Hippocampal formation (tissue), 2 donors: Measurements from ENCODE around the gene PRR19.
"Not testable (repeated sequence)": the region's sequence is repeated elsewhere in the genome, so short reads cannot be mapped to it uniquely, and the experiment has no call there.

ENCODE experiments used
- DNase-seq, 2 donors: peaks; one replicate each; lab custom pipeline; 2025; lab: John Stamatoyannopoulos, UW

PRR19 gene, protein sequence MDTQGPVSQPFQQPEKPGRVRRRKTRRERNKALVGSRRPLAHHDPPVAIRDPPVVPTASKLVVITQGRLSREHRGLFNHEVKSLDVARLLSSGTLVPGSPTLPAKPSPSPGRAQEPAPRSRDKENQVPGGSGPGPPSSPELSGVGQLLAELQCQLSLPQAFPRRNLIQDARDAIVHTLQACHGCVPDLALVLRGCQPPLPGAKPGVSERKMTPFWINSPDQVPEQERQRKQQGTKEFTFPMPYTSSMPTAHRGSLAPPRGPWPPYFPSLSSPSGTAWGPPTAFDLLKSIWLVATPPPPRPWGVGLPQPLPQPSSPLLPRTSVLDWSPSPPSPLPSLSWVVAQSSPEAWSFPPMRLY

GRCh38 chr19:42301646-42302203 lies at the start of gene PRR19:
PRR19 (plus strand) TSS chr19:42302132; CDS start chr19:42309585, 7,453 bp downstream.
- DNase-seq = no peak

DNA sequence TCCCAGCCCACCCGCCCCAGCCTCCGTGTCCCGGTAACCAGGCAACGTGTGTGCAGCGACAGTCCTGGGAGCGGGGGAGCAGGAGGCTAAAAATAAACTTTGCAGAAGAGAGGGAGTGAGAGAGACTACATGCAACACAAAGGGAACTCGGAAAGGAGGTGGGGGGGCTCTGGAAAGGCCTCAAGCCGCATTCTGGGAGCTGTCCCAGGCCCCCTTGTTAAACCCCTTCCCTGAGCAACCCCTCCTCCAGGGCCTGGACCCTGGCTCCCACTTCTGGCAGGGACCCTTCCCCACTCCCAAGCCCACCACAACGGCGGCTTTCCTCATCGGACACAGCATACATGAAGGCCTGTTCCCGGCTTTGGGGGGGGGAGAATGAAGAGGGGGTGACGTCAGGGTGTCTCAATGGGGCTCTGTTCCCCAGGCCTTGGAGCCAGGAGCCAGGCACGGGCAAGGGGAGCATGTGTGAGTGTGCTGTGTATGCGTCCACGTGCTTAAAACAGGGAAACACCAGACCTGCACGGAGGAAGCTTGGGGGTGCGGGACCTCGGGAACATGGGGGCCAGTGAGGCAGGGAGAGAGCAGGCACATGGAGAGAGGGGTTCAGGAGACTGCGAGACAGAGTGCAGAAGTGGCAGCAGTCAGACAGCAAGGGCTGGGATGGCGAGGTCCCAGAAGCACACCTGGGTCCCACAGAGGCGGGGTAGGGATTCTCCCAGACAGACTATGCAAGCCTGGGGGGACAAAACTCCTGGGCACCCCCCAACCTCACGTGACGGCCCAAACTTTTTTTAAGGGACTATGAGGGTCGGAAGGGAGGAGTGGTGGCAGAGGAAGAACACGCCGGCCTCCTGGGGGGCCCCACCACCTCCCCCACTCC lies 49.3 kb upstream of the PRR19 start:
- DNase-seq = peak; percentile 83 to 92

DNA sequence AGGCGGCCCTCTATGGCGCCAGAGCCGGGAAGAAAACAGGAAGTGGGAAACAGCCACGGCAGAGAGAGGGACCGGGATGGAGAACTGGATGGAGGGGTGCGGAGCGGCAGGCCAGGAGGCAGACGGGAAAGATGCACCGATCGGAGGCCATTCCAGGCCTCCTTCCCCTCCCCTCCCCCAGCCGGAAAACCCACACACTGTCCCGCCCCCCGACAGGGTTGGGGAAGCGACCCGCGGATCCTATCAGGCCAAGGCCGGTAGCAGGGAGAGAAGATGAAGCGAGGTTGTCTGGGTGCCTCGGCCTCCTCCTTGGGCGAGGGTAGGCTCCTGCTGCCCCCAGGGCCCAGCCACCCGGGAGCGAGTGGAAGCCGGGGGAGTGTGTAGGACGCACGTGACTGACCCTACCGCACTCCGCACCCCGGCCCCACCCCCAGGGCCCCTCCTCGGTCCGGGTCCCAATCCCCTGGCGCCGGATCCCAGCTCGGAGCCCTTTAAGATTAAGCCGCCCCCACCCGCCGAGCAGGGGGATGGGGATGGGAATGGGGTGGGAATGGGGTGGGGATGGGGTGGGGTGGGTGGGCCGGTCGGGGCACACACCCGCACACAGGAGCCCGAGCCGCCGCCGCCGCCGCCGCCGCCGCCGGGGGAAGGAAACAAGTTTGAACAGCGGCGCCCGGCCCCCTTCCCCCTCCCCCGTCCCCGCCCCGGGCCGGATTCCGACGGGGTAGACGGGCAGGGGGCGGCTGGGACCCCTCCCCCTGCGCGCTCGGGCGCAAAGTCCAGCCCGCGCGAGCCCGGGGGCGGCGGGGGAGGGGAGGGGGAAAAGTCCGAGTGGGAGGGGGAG lies 48.5 kb upstream of the PRR19 start:
- DNase-seq = peak in 1 of 2 donors; percentile 73

DNA sequence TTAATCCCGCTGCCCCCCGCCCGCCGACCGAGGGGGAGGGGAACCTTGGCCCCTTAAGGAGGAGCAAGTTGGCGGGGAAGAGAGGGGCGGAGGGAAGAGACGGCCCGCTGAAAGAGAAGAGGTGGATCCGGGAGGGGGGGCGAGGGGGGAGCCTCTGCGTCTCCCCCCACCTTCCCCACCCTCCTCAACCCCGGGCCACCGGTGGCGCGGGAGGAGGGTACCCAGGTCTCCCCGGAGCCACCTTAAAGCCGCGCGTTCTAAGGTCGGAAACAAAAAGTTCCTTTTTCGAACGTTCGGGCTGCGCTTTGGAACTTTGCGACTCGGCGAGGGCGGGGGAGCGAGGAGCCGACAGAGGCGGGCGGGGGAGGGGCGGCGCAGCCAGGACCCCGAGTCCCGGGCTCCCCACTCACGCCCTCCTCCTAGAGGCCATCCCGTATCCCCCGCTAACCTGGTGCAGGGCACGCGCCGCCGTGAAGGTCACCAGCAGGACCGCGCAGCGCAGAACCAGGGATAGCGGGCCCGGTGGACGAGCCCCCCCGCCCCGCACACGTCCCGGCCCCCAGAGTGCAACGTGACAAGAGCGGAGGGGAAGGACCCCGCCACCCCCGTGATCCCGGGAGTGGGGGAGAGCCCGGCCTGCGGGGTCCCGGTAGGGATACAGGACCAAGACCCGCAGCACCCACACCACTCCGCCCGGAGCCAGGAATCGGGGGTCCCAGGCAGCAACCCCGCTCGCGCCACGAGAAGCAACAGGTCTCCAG lies 47.7 kb upstream of the PRR19 start:
- DNase-seq = peak; percentile 60 to 80

DNA sequence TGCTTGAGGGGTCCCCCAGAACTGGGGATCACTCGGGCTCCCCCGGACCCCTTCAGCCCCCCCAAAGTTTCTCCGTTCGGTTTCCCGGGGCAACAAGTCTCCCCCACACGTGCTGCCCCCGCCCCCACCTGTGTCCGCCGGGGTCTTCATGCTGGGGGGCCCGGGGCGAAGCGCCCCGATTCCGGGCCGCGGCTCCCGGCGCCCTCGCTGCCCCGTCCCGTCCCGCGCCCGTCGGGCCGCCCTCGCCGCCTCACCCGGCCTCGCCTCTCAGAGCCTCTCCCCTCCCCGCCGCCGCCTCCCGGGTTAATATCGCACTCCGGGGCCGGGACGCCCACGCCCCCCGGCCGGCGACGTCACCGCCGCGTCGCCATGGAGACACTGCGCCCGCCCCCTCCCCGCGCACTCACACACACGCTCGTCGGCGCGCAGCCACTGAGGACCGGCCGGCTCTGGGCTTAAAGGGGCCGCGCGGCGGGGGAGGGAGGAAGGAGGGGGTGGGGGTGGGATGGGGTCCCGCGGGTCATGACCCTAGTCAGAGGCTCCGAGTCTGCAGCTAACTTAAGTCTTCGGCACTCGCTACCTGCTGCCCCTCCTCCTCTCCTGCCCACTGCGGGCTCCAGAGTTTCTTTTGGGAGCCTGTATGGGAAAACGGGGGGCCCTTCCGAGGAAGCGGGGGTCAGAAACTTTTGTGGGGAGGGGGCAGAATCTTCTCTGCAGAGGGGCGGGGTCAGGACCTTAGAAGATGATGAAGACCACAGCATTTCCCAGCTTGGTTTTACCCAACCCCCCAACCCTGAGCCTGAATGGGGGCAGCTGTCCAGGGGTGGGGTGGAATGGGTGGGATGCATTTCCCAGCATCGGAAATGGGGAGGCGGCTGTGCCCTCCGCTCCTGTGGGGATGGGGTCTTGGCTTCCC lies 46.8 kb upstream of the PRR19 start, which contains the start of gene ERF:
Gene ERF, minus strand, starts transcription at position 279 of the 916 bp plus-strand sequence. Its CDS starts 129 bp downstream, at position 150.
- peak; percentile 89 to 93 for DNase-seq

GRCh38 chr19:42255766-42256745 lies 45.9 kb upstream of the PRR19 start:
- DNase-seq = peak; percentile 51 to 58

GRCh38 chr19:42257842-42258241 lies 44.1 kb upstream of the PRR19 start:
- DNase-seq = not testable (repeated sequence)

DNA sequence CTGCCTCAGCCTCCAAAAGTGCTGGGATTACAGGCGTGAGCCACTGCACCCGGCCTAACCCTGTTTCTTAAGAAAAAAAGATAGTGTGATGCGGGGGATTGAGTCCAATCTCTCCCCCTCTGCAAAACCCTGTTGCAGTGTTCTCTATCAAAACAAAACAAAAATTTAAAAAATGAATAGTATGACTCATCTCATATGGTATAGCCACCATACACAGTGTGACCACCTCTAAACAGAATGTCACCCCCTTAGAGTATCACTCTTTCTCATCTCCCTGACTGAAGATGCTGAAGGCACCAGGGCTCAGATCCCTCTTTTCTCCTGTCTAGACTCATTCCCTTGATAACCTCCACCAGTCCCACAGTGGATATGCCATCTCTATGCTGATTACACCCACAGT lies 40.2 kb upstream of the PRR19 start:
- DNase-seq = no peak

GRCh38 chr19:42266105-42266504 lies 35.8 kb upstream of the PRR19 start:
- not testable (repeated sequence) for DNase-seq

DNA sequence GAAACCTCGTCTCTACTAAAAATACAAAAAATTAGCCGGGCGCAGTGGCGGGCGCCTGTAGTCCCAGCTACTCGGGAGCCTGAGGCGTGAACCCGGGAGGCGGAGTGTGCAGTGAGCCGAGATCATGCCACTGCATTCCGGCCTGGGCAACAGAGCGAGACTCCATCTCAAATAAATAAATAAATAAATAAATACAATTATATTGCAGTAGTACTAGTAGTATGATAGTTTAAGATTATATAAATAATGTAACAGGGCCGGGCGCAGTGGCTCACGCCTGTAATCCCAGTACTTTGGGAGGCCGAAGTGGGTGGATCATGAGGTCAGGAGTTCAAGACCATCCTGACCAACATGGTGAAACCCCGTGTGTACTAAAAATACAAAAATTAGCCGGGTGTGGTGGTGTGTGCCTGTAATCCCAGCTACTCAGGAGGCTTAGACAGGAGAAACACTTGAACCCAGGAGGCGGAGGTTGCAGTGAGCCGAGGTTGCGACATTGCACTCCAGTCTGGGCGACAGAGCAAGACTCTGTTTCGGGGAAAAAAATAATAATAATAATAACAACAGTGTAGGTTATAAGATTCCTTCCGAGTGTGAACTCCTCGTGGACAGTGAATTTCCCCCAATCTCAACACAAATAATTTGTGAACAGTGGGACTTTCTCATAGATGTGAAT lies 34.9 kb upstream of the PRR19 start:
- not testable (repeated sequence) for DNase-seq

DNA sequence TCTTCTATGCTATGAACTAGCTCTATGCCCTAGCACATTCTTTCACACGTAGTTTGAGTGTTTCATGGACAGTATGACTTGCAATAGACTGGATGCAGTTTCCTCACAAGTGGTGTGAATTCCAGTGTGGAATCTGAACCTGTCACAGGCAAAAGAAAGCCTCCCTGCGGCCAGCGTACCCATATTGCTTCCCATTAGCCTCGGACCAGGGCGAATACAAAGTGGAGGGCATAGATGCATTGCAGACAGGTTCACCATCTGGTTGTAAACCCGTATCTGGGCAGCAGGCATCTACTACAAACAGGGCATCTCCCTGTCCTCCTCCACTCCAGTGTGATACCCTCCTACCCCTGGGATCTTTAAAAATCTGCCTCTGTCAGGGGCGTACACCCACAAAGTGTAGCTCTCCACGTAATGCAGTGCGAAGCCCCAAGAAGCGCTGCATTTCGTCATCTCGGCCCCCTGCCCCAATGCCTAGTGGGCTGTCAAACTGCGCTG lies 34.2 kb upstream of the PRR19 start:
- no peak for DNase-seq

DNA sequence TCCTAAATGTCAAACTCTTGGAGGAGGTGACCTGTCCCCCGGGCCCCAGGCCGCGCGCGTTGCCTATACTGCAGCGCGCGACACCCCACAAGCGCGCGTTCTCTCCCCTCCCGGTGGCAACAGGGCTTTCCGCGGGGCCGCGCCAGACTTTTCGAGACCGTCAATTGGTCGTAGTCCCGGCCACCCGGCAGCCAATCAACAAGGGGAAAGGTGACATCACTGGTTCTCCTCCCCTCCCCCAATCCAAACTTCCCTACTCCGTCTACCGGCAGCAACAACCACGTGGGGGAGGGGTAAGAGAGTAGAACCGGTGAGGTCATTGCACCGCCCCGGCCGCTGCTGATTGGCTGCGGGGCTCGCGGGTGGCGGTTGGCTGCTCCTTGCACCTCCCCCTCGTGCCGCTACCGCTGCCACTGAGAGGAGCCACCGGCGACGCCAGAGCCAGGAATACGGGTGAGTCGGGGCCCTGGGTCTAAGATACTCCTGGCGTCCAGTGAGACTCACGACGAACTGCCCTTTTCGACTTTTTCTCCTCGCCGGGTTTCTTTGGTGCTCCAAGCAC lies 33.7 kb upstream of the PRR19 start:
- DNase-seq = peak; percentile 99 to 100

DNA sequence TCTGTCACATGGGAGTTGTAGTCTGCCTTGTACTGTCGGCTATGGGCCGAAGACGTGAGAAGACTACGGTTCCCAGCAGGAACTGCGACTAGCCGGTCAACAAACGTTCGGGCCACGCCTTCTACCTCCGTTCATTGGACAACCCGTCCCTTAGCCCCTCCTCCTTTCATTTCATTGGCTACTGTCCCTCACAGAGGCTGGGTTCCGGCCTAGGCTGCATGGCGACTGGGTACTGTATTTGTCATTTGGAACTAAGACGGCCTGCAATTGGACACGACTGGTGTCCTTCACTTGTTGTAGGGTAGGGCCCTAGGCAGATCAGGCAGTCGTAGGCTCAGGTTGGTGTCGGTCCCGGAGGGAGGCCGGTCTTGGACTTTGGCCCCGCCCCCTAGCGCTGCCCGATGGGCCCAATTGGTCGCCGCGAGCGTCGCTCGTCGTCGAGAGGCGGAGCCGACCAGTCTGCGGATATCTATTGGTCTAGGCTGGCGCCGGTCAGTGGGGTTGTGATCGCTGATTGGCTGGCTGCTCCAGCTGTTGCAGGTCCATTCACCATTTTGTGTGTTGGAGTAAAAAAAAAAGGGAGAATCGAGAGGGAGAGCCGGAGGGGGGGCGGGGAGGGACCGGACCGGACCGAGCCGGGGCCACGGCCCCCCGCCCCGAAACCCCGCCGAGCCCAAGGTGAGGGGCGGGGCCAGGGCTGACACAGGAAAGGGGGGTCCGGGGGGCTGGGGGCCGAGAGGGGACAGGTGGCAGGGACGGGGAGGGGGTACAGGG lies 33.0 kb upstream of the PRR19 start, which contains the start of gene CIC:
Gene CIC, plus strand, starts transcription at position 549 of the 774 bp plus-strand sequence. CDS start 2,532 bp downstream, outside the sequence.
- peak; percentile 100 for DNase-seq

GRCh38 chr19:42269478-42270345 lies 32.2 kb upstream of the PRR19 start:
- DNase-seq = no peak

- DNase-seq = peak; percentile 33 to 52
These were observed 31.4 kb upstream of the PRR19 start for GRCh38 chr19:42270346-42271044.
